ENCODE data around the gene RREB1.

RREB1 gene

GRCh38 chr6:7196019-7196402 is 88.2 kb downstream of the RREB1 start:
- H3K4me1 ChIP-seq (ENCODE audit: control insufficient read depth, low read length), result no peaks in the 10 kb centered on the region
- peaks cover under 1% of the 10 kb centered on the region; the same call in 1 of the 2 replicates for H3K36me3 ChIP-seq (ENCODE audit: control insufficient read depth, low read length)
- H3K9me2 ChIP-seq (replicated peaks; ENCODE audit: control insufficient read depth, low read length), result no peaks in the 10 kb centered on the region
- H3K4me3 ChIP-seq (ENCODE audit: low read length), result no peak overlapping the region
- H3K4me2 ChIP-seq (ENCODE audit: low read length), result no peak overlapping the region
- H3K79me2 ChIP-seq (ENCODE audit: control insufficient read depth, low read length), result no peaks in the 10 kb centered on the region
- no peaks in the 10 kb centered on the region; the same call in 1 of the 2 replicates for H4K20me1 ChIP-seq (ENCODE audit: control insufficient read depth, insufficient read depth, low read depth, low read length)
- TF ChIP-seq EZH2phosphoT487 (IDR thresholded peaks at IDR 0.05; ENCODE audit: borderline replicate concordance, low read length), result no peak
- TF ChIP-seq CTCF (IDR thresholded peaks at IDR 0.05; ENCODE audit: low read depth, low read length, poor library complexity, severe bottlenecking), result no peak
- peaks cover 3% of the 10 kb centered on the region; the same call in 1 of the 2 replicates for H3F3A ChIP-seq (ENCODE audit: control insufficient read depth, insufficient read depth)
- H3K9me3 ChIP-seq (ENCODE audit: control insufficient read depth, insufficient read depth, low read length), result no peaks in the 10 kb centered on the region
- H3K27me3 ChIP-seq (ENCODE audit: control insufficient read depth, low read length), result no peaks in the 10 kb centered on the region
- no peak overlapping the region for H3K27ac ChIP-seq (ENCODE audit: low read depth, low read length)

GRCh38 chr6:7196685-7197283 is 89.0 kb downstream of the RREB1 start:
- Histone ChIP-seq H3K9me2 (replicated peaks; ENCODE audit: control insufficient read depth, low read length) (no peaks in the 10 kb centered on the region), H3K36me3 (ENCODE audit: control insufficient read depth, low read length) (no peaks in the 10 kb centered on the region), H3K4me1 (ENCODE audit: control insufficient read depth, low read length) (peaks cover 4% of the 10 kb centered on the region), H3K4me3 (ENCODE audit: low read length) (no peak overlapping the region), H3K4me2 (ENCODE audit: low read length) (no peak overlapping the region), H3F3A (ENCODE audit: control insufficient read depth, insufficient read depth) (peaks cover 3% of the 10 kb centered on the region; the same call in 1 of the 2 replicates), H3K27me3 (ENCODE audit: control insufficient read depth, low read length) (no peaks in the 10 kb centered on the region), H3K79me2 (ENCODE audit: control insufficient read depth, low read length) (no peaks in the 10 kb centered on the region), H3K9me3 (ENCODE audit: control insufficient read depth, insufficient read depth, low read length) (no peaks in the 10 kb centered on the region), H3K27ac (ENCODE audit: low read depth, low read length) (no peak overlapping the region), H4K20me1 (ENCODE audit: control insufficient read depth, insufficient read depth, low read depth, low read length) (no peaks in the 10 kb centered on the region; the same call in 1 of the 2 replicates)
- no peak for TF ChIP-seq CTCF (IDR thresholded peaks at IDR 0.05; ENCODE audit: low read depth, low read length, poor library complexity, severe bottlenecking)
- TF ChIP-seq EZH2phosphoT487 (IDR thresholded peaks at IDR 0.05; ENCODE audit: borderline replicate concordance, low read length), result no peak

DNA sequence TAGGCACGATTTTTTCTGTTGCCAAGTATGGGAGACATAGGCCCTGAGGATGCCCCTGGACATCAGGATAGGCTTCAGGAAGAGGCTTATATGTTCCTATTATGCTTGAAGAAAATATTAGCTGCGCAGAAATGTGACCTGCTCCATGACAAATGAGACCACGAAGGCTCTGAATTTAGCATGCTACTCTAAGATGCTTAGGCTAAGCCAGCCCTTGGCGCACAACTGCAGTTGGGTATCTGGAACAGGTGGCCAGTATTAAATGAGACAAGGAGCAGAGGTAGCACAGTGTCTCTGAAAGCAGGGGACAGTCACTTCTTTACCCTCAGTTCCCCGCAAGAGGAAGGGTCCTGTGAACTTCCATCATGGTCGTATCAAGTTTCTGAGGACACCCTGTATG is 90.0 kb downstream of the RREB1 start:
- H3K4me1 ChIP-seq (ENCODE audit: control insufficient read depth, low read length), result peaks cover 14% of the 10 kb centered on the region
- no peaks in the 10 kb centered on the region for H3K9me3 ChIP-seq (ENCODE audit: control insufficient read depth, insufficient read depth, low read length)
- no peaks in the 10 kb centered on the region; the same call in 1 of the 2 replicates for H3K79me2 ChIP-seq (ENCODE audit: control insufficient read depth, low read length)
- H3K36me3 ChIP-seq (ENCODE audit: control insufficient read depth, low read length), result peaks cover 7% of the 10 kb centered on the region
- no peaks in the 10 kb centered on the region; the same call in 1 of the 2 replicates for H4K20me1 ChIP-seq (ENCODE audit: control insufficient read depth, insufficient read depth, low read depth, low read length)
- no peak overlapping the region for H3K4me3 ChIP-seq (ENCODE audit: low read length)
- TF ChIP-seq EZH2phosphoT487 (IDR thresholded peaks at IDR 0.05; ENCODE audit: borderline replicate concordance, low read length) (no peak), CTCF (IDR thresholded peaks at IDR 0.05; ENCODE audit: low read depth, low read length, poor library complexity, severe bottlenecking) (no peak)
- no peak overlapping the region for H3K4me2 ChIP-seq (ENCODE audit: low read length)
- no peaks in the 10 kb centered on the region for H3K27me3 ChIP-seq (ENCODE audit: control insufficient read depth, low read length)
- no peaks in the 10 kb centered on the region for H3K9me2 ChIP-seq (replicated peaks; ENCODE audit: control insufficient read depth, low read length)
- peaks cover 3% of the 10 kb centered on the region; the same call in 1 of the 2 replicates for H3F3A ChIP-seq (ENCODE audit: control insufficient read depth, insufficient read depth)
- no peak overlapping the region for H3K27ac ChIP-seq (ENCODE audit: low read depth, low read length)
